Measurements from ENCODE around the gene DUSP6.

DNA sequence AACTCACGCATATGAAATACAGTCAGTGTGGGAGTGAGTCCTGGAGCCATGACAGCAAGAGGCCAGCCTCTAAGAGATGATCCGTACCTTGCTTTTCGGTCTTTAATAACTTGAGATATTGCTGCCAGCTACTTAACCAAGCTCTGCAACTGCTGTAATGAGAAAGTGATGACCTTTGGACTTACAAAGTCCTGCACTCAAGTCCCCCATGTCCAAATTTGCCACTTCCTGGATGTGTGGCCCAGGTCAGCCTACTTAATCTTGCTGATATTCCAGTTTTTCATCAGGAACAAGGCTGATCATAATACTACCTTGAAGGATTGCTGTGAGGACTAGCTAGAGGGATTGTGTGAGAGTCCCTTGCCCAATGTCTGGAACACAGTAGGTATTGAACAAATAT lies 33.8 kb upstream of the DUSP6 start:
- TF ChIP-seq TAF1 (IDR thresholded peaks at IDR 0.05; ENCODE audit: borderline replicate concordance, low read depth, low read length) (no peak), POLR2A (IDR thresholded peaks at IDR 0.05; ENCODE audit: low read depth, low read length) (no peak)
